Transverse colon (tissue), 4 donors: ENCODE results near the gene OTUB2.

Source experiments
- CTCF ChIP-seq, 5 experiments: fragments of 200-600 bp in 3 of 5; fragments of 450-650 bp in 2 of 5; sonication (generic) in 3 of 5; IDR thresholded peaks; 1 replicate in 2 of 5; 2 replicates in 3 of 5; pipeline ENCODE4 v1.5.1; 2016 to 2017; ENCODE audit warnings: antibody characterized with exemption in 5 of 5, inconsistent platforms in 3 of 5, mild to moderate bottlenecking in 2 of 5, moderate library complexity in 1 of 5
- EP300 ChIP-seq: sonication (generic); formaldehyde crosslinking; IDR thresholded peaks from one replicate; pipeline ENCODE4 v1.6.1; 2017; ENCODE audit warnings: antibody characterized with exemption, low read depth
- POLR2A ChIP-seq: fragments of 450-650 bp; IDR thresholded peaks from one replicate; pipeline ENCODE4 v1.6.1; 2016; ENCODE audit warnings: antibody characterized with exemption, mild to moderate bottlenecking, moderate library complexity
- POLR2AphosphoS5 ChIP-seq, 3 donors: sonication (generic); formaldehyde crosslinking; IDR thresholded peaks; one replicate each; pipeline ENCODE4 v1.6.1; 2016; ENCODE audit warnings: antibody characterized with exemption in 3 of 3

GRCh38 chr14:94016446-94016976 lies 9.6 kb upstream of the OTUB2 start:
- TF ChIP-seq CTCF (IDR thresholded peaks at IDR 0.05) (no peak), POLR2A (no peak), EP300 (no peak), POLR2AphosphoS5 (IDR thresholded peaks at IDR 0.05) (no peak)
